Astrocyte (in vitro differentiated cells and primary cell): ENCODE data around the gene ZMYND19. TPM values are rescaled to one million over a fixed set of nuclear protein-coding genes. Genes with fewer than 3 reads are reported as not detected.

ENCODE experiments used
- DNase-seq: peaks from one replicate; pipeline ENCODE4 v3.0.0-alpha.2; 2010; ENCODE audit warnings: low read depth
- FAIRE-seq: peaks from 2 replicates; lab custom pipeline; 2011; peaks lifted over from hg19 to GRCh38; lab: Jason Lieb, UNC
- H2AFZ ChIP-seq: 2 replicates; pipeline ENCODE4 v1.6.0; 2012; ENCODE audit warnings: low read depth, low read length, inconsistent platforms
- H3K27ac ChIP-seq: 2 replicates; pipeline ENCODE4 v1.5.1; 2011; ENCODE audit warnings: low read depth, low read length, inconsistent platforms
- H3K27me3 ChIP-seq: 2 replicates; pipeline ENCODE4 v1.6.0; 2011; ENCODE audit warnings: low read length, inconsistent platforms; ENCODE audit not compliant: insufficient read depth
- H3K36me3 ChIP-seq: 2 replicates; pipeline ENCODE4 v1.5.1; 2011; ENCODE audit warnings: low read length, inconsistent platforms; ENCODE audit not compliant: insufficient read depth
- H3K4me1 ChIP-seq: 2 replicates; pipeline ENCODE4 v1.5.1; 2011; ENCODE audit warnings: low read length, inconsistent platforms; ENCODE audit not compliant: insufficient read depth
- H3K4me2 ChIP-seq: 2 replicates; pipeline ENCODE4 v1.6.0; 2012; ENCODE audit warnings: low read length, inconsistent platforms
- H3K4me3 ChIP-seq: 2 replicates; pipeline ENCODE4 v1.5.1; 2011; ENCODE audit warnings: low read depth, mild to moderate bottlenecking, low read length, inconsistent platforms; ENCODE audit not compliant: insufficient read depth
- H3K79me2 ChIP-seq: 2 replicates; pipeline ENCODE4 v1.6.0; 2012; ENCODE audit warnings: mild to moderate bottlenecking, low read length, inconsistent platforms; ENCODE audit not compliant: insufficient read depth
- H3K9ac ChIP-seq: 2 replicates; pipeline ENCODE4 v1.6.0; 2012; ENCODE audit warnings: mild to moderate bottlenecking, low read length, inconsistent platforms
- H3K9me3 ChIP-seq: 2 replicates; pipeline ENCODE4 v1.5.1; 2012; ENCODE audit warnings: low read depth, mild to moderate bottlenecking, low read length, inconsistent platforms; ENCODE audit not compliant: insufficient read depth
- H4K20me1 ChIP-seq: 2 replicates; pipeline ENCODE4 v1.6.0; 2012; ENCODE audit warnings: low read length, inconsistent platforms; ENCODE audit not compliant: insufficient read depth
- H3K27ac Mint-ChIP-seq: one replicate; pipeline ENCODE4 v1.8.0; 2021; ENCODE audit warnings: mild to moderate bottlenecking, mixed read lengths; ENCODE audit not compliant: unreplicated experiment
- H3K27me3 Mint-ChIP-seq: one replicate; pipeline ENCODE4 v1.8.0; 2021; ENCODE audit warnings: low read depth, mixed read lengths; ENCODE audit not compliant: unreplicated experiment
- H3K36me3 Mint-ChIP-seq: one replicate; pipeline ENCODE4 v1.8.0; 2021; ENCODE audit warnings: low read depth, mixed read lengths; ENCODE audit not compliant: unreplicated experiment
- H3K4me1 Mint-ChIP-seq: one replicate; pipeline ENCODE4 v1.8.0; 2021; ENCODE audit warnings: low read depth, mixed read lengths; ENCODE audit not compliant: unreplicated experiment
- H3K4me3 Mint-ChIP-seq: one replicate; pipeline ENCODE4 v1.8.0; 2021; ENCODE audit warnings: mild to moderate bottlenecking, moderate library complexity, mixed read lengths; ENCODE audit not compliant: unreplicated experiment
- H3K9me3 Mint-ChIP-seq: one replicate; pipeline ENCODE4 v1.8.0; 2021; ENCODE audit warnings: mild to moderate bottlenecking, mixed read lengths; ENCODE audit not compliant: unreplicated experiment
- CTCF ChIP-seq: IDR thresholded peaks from 2 replicates; pipeline ENCODE4 v1.5.1; 2011; ENCODE audit warnings: low read depth, mild to moderate bottlenecking, inconsistent platforms, low read length, moderate library complexity; ENCODE audit not compliant: insufficient read depth
- EZH2 ChIP-seq: IDR thresholded peaks from 2 replicates; pipeline ENCODE4 v1.6.1; 2012; ENCODE audit warnings: mild to moderate bottlenecking, low read length, inconsistent platforms; ENCODE audit not compliant: insufficient read depth
- total RNA-seq: library from RNA; stranded (reverse); gene quantifications from 2 replicates; pipeline ENCODE4 v1.2.1, GENCODE V29; 2021

Gene ZMYND19
- total RNA-seq, 1 donor from 2014 or later, result 34.0 TPM

GRCh38 chr9:137606005-137606621, 15.8 kb upstream of the ZMYND19 start:
- peak overlapping the region; percentile 87 for H2AFZ ChIP-seq
- peaks cover 16% of the 10 kb centered on the region for H3K4me1 ChIP-seq
- peak overlapping the region; percentile 82 for H3K4me3 Mint-ChIP-seq
- FAIRE-seq, result no peak
- H4K20me1 ChIP-seq, result peaks cover 16% of the 10 kb centered on the region
- H3K9me3 ChIP-seq, result no peaks in the 10 kb centered on the region
- H3K27ac ChIP-seq, result no peak overlapping the region
- no peaks in the 10 kb centered on the region for H3K9me3 Mint-ChIP-seq
- TF ChIP-seq CTCF (no peak), EZH2 (no peak)
- H3K4me2 ChIP-seq, result peak overlapping the region; percentile 90
- peak overlapping the region; percentile 74 for H3K9ac ChIP-seq
- peaks cover 7% of the 10 kb centered on the region for H3K4me1 Mint-ChIP-seq
- H3K36me3 ChIP-seq, result no peaks in the 10 kb centered on the region
- no peak for DNase-seq
- H3K36me3 Mint-ChIP-seq, result peaks cover 2% of the 10 kb centered on the region
- peak overlapping the region; percentile 66 for H3K4me3 ChIP-seq
- H3K79me2 ChIP-seq, result peaks cover 4% of the 10 kb centered on the region
- H3K27me3 Mint-ChIP-seq, result no peaks in the 10 kb centered on the region
- no peaks in the 10 kb centered on the region for H3K27me3 ChIP-seq
- H3K27ac Mint-ChIP-seq, result no peak overlapping the region

- Histone ChIP-seq H3K4me3 (peak within 1 kb of the TSS; percentile 66), H2AFZ (peak within 1 kb of the TSS; percentile 87), H3K9ac (peak within 1 kb of the TSS; percentile 74), H3K9me3 (no peaks in the 10 kb centered on the region), H3K27ac (no peak within 1 kb of the TSS), H4K20me1 (peaks cover 16% of the 10 kb centered on the region), H3K4me2 (peak within 1 kb of the TSS; percentile 90), H3K4me1 (peaks cover 16% of the 10 kb centered on the region), H3K27me3 (no peaks in the 10 kb centered on the region), H3K36me3 (no peaks in the 10 kb centered on the region), H3K79me2 (peaks cover 4% of the 10 kb centered on the region)
- H3K27ac Mint-ChIP-seq, result no peak within 1 kb of the TSS
- peaks cover 2% of the 10 kb centered on the region for H3K36me3 Mint-ChIP-seq
- H3K4me3 Mint-ChIP-seq, result peak within 1 kb of the TSS; percentile 82
- H3K9me3 Mint-ChIP-seq, result no peaks in the 10 kb centered on the region
- no peaks in the 10 kb centered on the region for H3K27me3 Mint-ChIP-seq
- FAIRE-seq, result no peak
- peaks cover 7% of the 10 kb centered on the region for H3K4me1 Mint-ChIP-seq
- no peak for TF ChIP-seq CTCF
- TF ChIP-seq EZH2, result no peak
- DNase-seq, result peak; percentile 52
These were observed 15.1 kb upstream of the ZMYND19 start, which contains the start of gene ARRDC1 for GRCh38 chr9:137605121-137606004. ARRDC1 (plus strand) TSS chr9:137605686; CDS start chr9:137605718, 32 bp downstream.
